ENCODE measurements around the gene DGKA.
"Not testable (repeated sequence)": the region's sequence is repeated elsewhere in the genome, so short reads cannot be mapped to it uniquely, and the experiment has no call there.

DNA sequence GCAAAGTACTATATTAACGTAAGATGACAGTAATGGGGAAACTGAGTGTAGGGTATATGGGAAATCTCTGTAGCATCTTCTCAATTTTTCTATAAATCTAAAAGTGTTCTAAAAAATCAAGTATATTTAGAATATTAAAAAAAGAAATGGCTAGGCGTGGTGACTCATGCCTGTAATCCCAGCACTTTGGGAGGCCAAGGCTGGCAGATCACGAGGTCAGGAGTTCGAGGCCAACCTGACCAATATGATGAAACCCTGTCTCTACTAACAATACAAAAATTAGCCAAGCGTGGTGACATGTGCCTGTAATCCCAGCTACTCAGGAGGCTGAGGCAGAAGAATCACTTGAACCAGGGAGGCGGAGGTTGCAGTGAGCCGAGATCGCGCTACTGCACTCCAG is 7.3 kb upstream of the DGKA start:
- TF ChIP-seq, protein P1, sequence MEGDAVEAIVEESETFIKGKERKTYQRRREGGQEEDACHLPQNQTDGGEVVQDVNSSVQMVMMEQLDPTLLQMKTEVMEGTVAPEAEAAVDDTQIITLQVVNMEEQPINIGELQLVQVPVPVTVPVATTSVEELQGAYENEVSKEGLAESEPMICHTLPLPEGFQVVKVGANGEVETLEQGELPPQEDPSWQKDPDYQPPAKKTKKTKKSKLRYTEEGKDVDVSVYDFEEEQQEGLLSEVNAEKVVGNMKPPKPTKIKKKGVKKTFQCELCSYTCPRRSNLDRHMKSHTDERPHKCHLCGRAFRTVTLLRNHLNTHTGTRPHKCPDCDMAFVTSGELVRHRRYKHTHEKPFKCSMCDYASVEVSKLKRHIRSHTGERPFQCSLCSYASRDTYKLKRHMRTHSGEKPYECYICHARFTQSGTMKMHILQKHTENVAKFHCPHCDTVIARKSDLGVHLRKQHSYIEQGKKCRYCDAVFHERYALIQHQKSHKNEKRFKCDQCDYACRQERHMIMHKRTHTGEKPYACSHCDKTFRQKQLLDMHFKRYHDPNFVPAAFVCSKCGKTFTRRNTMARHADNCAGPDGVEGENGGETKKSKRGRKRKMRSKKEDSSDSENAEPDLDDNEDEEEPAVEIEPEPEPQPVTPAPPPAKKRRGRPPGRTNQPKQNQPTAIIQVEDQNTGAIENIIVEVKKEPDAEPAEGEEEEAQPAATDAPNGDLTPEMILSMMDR (IDR thresholded peaks at IDR 0.05) = not testable (repeated sequence)
- TF ChIP-seq ZFX (IDR thresholded peaks at IDR 0.05; ENCODE audit: borderline replicate concordance) = not testable (repeated sequence)
